HEK293T (cell line): ENCODE data around the gene LIPH.

Experiments
- BHLHE40 ChIP-seq: fragments of 450-650 bp; IDR thresholded peaks from 2 replicates; pipeline ENCODE4 v1.6.1; 2016; ENCODE audit warnings: mild to moderate bottlenecking, moderate library complexity, borderline replicate concordance
- FOXM1 ChIP-seq: fragments of 450-650 bp; IDR thresholded peaks from 2 replicates; pipeline ENCODE4 v1.6.1; 2017; ENCODE audit warnings: mild to moderate bottlenecking, borderline replicate concordance
- HDGF ChIP-seq: fragments of 450-650 bp; IDR thresholded peaks from 2 replicates; pipeline ENCODE4 v1.6.1; 2017; ENCODE audit warnings: antibody characterized with exemption, borderline replicate concordance
- TARDBP ChIP-seq: fragments of 450-650 bp; IDR thresholded peaks from 2 replicates; pipeline ENCODE4 v1.6.1; 2016
- ZNF384 ChIP-seq: fragments of 450-650 bp; IDR thresholded peaks from 2 replicates; pipeline ENCODE4 v1.6.1; 2016

GRCh38 chr3:185519021-185519420 lies 33.4 kb downstream of the LIPH start:
- TF ChIP-seq BHLHE40 (no peak), HDGF (no peak), TARDBP (no peak), FOXM1 (no peak), ZNF384 (no peak)
